ENCODE data around the gene PHKB. TPM values are rescaled to one million over a fixed set of nuclear protein-coding genes. Genes with fewer than 3 reads are reported as not detected.

The PHKB gene
- total RNA-seq, 1 experiment from 2014 or later, result 38.8 TPM

GRCh38 chr16:47477679-47478078, 16.5 kb downstream of the PHKB start:
- TF ChIP-seq CTCF (conservative IDR thresholded peaks at IDR 0.05), result no peak

More at GRCh38 chr16:47477679-47478078, 16.5 kb downstream of the PHKB start:
- H3K9me3 Mint-ChIP-seq, result no peaks in the 10 kb centered on the region
- Histone ChIP-seq H2BK15ac (ENCODE audit: low read depth, low read length) (no peak overlapping the region), H3K27me3 (ENCODE audit: insufficient read depth, low read length) (no peaks in the 10 kb centered on the region), H3K4me1 (ENCODE audit: insufficient read depth, low read length) (no peaks in the 10 kb centered on the region), H3K23ac (ENCODE audit: insufficient read length, low read depth, low read length) (no peak overlapping the region), H3K23me2 (ENCODE audit: insufficient read length, low read depth, low read length, poor library complexity, severe bottlenecking) (no peaks in the 10 kb centered on the region), H4K8ac (replicated peaks; ENCODE audit: insufficient read length, low read depth, low read length) (no peak overlapping the region), H4K5ac (ENCODE audit: insufficient read length, low read depth, low read length) (no peak overlapping the region), H2BK5ac (ENCODE audit: insufficient read length, low read length) (no peak overlapping the region), H3K18ac (ENCODE audit: insufficient read length, low read depth, low read length) (no peak overlapping the region), H3K9me3 (ENCODE audit: control insufficient read depth, low read depth, low read length) (no peaks in the 10 kb centered on the region), H3K4ac (ENCODE audit: low read depth, low read length) (no peak overlapping the region), H4K20me1 (ENCODE audit: control insufficient read depth, insufficient read depth, insufficient read length) (no peaks in the 10 kb centered on the region), H3K4me2 (ENCODE audit: insufficient read depth, insufficient read length, low read length) (no peak overlapping the region), H4K91ac (ENCODE audit: insufficient read length, low read depth, low read length) (no peak overlapping the region), H3T11ph (ENCODE audit: low read length) (no peak overlapping the region), H3K14ac (ENCODE audit: insufficient read depth, low read length) (no peak overlapping the region), H2BK20ac (ENCODE audit: low read depth, low read length, poor library complexity, severe bottlenecking) (no peak overlapping the region), H3K56ac (ENCODE audit: insufficient read length, low read depth, low read length) (no peak overlapping the region), H2AK5ac (ENCODE audit: insufficient read length, low read length) (no peak overlapping the region), H3K27ac (ENCODE audit: insufficient read length, low read depth, low read length) (no peak overlapping the region), H2BK120ac (ENCODE audit: low read depth, low read length, poor library complexity, severe bottlenecking) (no peak overlapping the region), H2AFZ (ENCODE audit: low read length) (no peak overlapping the region), H3K9ac (ENCODE audit: extremely low read depth, insufficient read length, low read length) (no peak overlapping the region), H3K79me1 (ENCODE audit: insufficient read depth, low read depth, low read length, poor library complexity, severe bottlenecking) (no peaks in the 10 kb centered on the region), H2BK12ac (ENCODE audit: insufficient read length, low read depth, low read length) (no peak overlapping the region), H3K79me2 (ENCODE audit: insufficient read depth, low read length) (no peaks in the 10 kb centered on the region)
- H3K4me3 Mint-ChIP-seq, result no peak overlapping the region
- no CpG with 5 or more reads among the region's 1 CpG for WGBS (ENCODE audit: extremely low coverage, insufficient read length, low lambda C conversion rate)
- DNase-seq, result no peak
- no peaks in the 10 kb centered on the region for H3K36me3 Mint-ChIP-seq (ENCODE audit: insufficient read depth in 1 of 3, low read depth in 3 of 3)
- H3K4me1 Mint-ChIP-seq, result peaks cover 0 to 7% of the 10 kb centered on the region in 2 experiments; a peak in 2 of 4 replicates
- H3K27ac Mint-ChIP-seq, result no peak overlapping the region
- no peaks in the 10 kb centered on the region for H3K27me3 Mint-ChIP-seq (ENCODE audit: low read depth)
